ENCODE results near the gene PDPK1. TPM values are rescaled to one million over a fixed set of nuclear protein-coding genes. Genes with fewer than 3 reads are reported as not detected.
A peak's percentile ranks its signal among the peaks of the same experiment; 100 is the strongest.

The PDPK1 gene
- total RNA-seq, 1 donor from 2014 or later, result 44.6 TPM

- DNase-seq (ENCODE audit: low spot score in 2 of 2, unreplicated experiment in 2 of 2), result no peak
- TF ChIP-seq CTCF (IDR thresholded peaks at IDR 0.05; ENCODE audit: unreplicated experiment), result no peak
- Mint-ChIP-seq H3K27ac (no peak overlapping the region), H3K4me1 (no peaks in the 10 kb centered on the region), H3K36me3 (peaks cover 5% of the 10 kb centered on the region), H3K4me3 (no peak overlapping the region), H3K9me3 (no peaks in the 10 kb centered on the region), H3K27me3 (ENCODE audit: low read depth) (no peaks in the 10 kb centered on the region)
Observed at GRCh38 chr16:2494616-2495015, 43.2 kb upstream of the PDPK1 start.

GRCh38 chr16:2495041-2495440, 42.8 kb upstream of the PDPK1 start:
- no peak for TF ChIP-seq CTCF (IDR thresholded peaks at IDR 0.05; ENCODE audit: unreplicated experiment)
- H3K27me3 Mint-ChIP-seq (ENCODE audit: low read depth), result no peaks in the 10 kb centered on the region
- no peaks in the 10 kb centered on the region for H3K4me1 Mint-ChIP-seq
- H3K36me3 Mint-ChIP-seq, result peaks cover 5% of the 10 kb centered on the region
- no peak overlapping the region for H3K4me3 Mint-ChIP-seq
- no peak for DNase-seq (ENCODE audit: low spot score in 2 of 2, unreplicated experiment in 2 of 2)
- no peak overlapping the region for H3K27ac Mint-ChIP-seq
- H3K9me3 Mint-ChIP-seq, result no peaks in the 10 kb centered on the region

- H3K27me3 Mint-ChIP-seq (ENCODE audit: low read depth), result no peaks in the 10 kb centered on the region
- peaks cover 5% of the 10 kb centered on the region for H3K36me3 Mint-ChIP-seq
- no peak overlapping the region for H3K27ac Mint-ChIP-seq
- TF ChIP-seq CTCF (IDR thresholded peaks at IDR 0.05; ENCODE audit: unreplicated experiment), result no peak
- no peak overlapping the region for H3K4me3 Mint-ChIP-seq
- H3K9me3 Mint-ChIP-seq, result no peaks in the 10 kb centered on the region
- DNase-seq (ENCODE audit: low spot score in 2 of 2, unreplicated experiment in 2 of 2), result no peak
- no peaks in the 10 kb centered on the region for H3K4me1 Mint-ChIP-seq
Observed at GRCh38 chr16:2496223-2497115, 41.4 kb upstream of the PDPK1 start.

- H3K4me1 Mint-ChIP-seq, result peaks cover 5% of the 10 kb centered on the region
- H3K27ac Mint-ChIP-seq, result no peak overlapping the region
- H3K4me3 Mint-ChIP-seq, result no peak overlapping the region
- H3K36me3 Mint-ChIP-seq, result peaks cover 5% of the 10 kb centered on the region
- no peaks in the 10 kb centered on the region for H3K9me3 Mint-ChIP-seq
- no peak for DNase-seq (ENCODE audit: low spot score in 2 of 2, unreplicated experiment in 2 of 2)
- H3K27me3 Mint-ChIP-seq (ENCODE audit: low read depth), result no peaks in the 10 kb centered on the region
- no peak for TF ChIP-seq CTCF (IDR thresholded peaks at IDR 0.05; ENCODE audit: unreplicated experiment)
Observed at GRCh38 chr16:2497116-2497630, 40.6 kb upstream of the PDPK1 start.

- no peaks in the 10 kb centered on the region for H3K27me3 Mint-ChIP-seq (ENCODE audit: low read depth)
- peaks cover 5% of the 10 kb centered on the region for H3K36me3 Mint-ChIP-seq
- peak overlapping the region; percentile 69 for H3K27ac Mint-ChIP-seq
- peaks cover 12% of the 10 kb centered on the region for H3K4me1 Mint-ChIP-seq
- no peak for DNase-seq (ENCODE audit: low spot score in 2 of 2, unreplicated experiment in 2 of 2)
- no peak for TF ChIP-seq CTCF (IDR thresholded peaks at IDR 0.05; ENCODE audit: unreplicated experiment)
- no peak overlapping the region for H3K4me3 Mint-ChIP-seq
- no peaks in the 10 kb centered on the region for H3K9me3 Mint-ChIP-seq
Observed at GRCh38 chr16:2497695-2498484, 39.9 kb upstream of the PDPK1 start.
